ENCODE results near the gene BABAM1. TPM values are rescaled to one million over a fixed set of nuclear protein-coding genes. Genes with fewer than 3 reads are reported as not detected.

Gene BABAM1
- total and polyA plus RNA-seq, 5 donors from 2014 or later = 82.3 to 140 (median 116) TPM

DNA sequence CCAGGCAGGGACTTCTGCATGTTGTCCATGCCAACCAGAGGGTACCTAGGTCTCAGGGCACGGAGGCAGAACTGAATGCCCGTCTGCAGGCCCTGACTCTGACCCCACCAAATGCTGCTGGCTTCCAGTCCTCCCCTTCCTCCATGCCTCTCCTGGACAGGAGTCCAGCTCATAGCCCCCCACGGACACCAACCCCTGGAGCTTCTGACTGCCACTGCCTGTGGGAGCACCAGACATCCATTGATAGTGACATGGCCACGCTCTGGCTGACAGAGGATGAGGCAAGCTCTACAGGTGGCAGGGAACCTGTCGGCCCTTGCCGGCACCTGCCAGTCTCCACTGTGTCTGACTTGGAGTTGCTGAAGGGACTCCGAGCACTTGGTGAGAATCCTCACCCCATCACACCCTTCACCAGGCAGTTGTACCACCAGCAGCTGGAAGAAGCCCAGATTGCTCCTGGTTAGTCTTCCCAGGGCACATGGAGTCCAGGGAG, 16.3 kb downstream of the BABAM1 start:
- Histone ChIP-seq H3K9me3 (ENCODE audit: control insufficient read depth in 2 of 2, low read length in 2 of 2) (no peaks in the 10 kb centered on the region), H3K36me3 (ENCODE audit: control insufficient read depth, insufficient read depth, low read length) (peaks cover 4% of the 10 kb centered on the region), H3K27me3 (ENCODE audit: control insufficient read depth, insufficient read depth, low read length) (no peaks in the 10 kb centered on the region), H3K4me1 (ENCODE audit: control insufficient read depth, insufficient read depth, low read length, poor library complexity, severe bottlenecking) (peaks cover 15% of the 10 kb centered on the region), H3K27ac (ENCODE audit: insufficient read depth, low read length, poor library complexity, severe bottlenecking) (no peak overlapping the region), H3K4me3 (ENCODE audit: low read depth, low read length) (no peak overlapping the region)
- no peaks in the 10 kb centered on the region for H3K9me3 Mint-ChIP-seq
- ATAC-seq (ENCODE audit: low read depth in 2 of 2) (no peak), DNase-seq (no peak)
- H3K4me3 Mint-ChIP-seq = no peak overlapping the region
- H3K4me1 Mint-ChIP-seq = peaks cover 0 to 11% (median 2%) of the 10 kb centered on the region in 4 donors
- H3K27ac Mint-ChIP-seq = no peak overlapping the region
- H3K27me3 Mint-ChIP-seq = peaks cover 5% of the 10 kb centered on the region
- H3K36me3 Mint-ChIP-seq = peaks cover 2% of the 10 kb centered on the region

DNA sequence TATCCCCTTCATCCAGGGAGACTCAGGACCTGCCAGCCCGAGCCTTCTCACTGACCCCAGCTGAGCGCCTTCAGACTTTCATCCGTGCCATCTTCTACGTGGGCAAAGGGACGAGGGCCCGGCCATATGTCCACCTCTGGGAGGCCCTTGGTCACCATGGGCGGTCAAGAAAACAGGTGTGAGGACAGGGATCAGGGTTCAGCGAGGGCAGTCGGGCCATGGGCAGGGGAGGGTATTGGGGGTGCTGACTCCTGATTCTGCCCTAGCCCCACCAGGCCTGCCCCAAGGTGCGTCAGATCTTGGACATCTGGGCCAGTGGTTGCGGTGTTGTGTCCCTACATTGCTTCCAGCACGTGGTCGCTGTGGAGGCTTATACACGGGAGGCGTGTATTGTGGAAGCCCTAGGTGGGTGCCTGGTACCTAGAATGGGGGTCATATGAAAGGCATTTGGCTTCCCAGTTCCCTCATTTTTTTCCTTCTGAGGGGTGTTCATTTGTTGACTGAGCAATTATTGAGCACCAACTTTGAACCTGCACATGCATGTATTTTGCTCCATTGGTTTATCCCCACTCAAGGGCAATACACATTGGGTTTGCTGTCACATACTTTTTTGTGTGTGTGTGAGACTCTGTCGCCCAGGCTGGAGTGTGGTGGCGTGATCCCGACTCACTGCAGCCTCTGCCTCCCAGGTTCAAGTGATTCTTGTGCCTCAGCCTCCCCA, 18.3 kb downstream of the BABAM1 start:
- H3K4me3 Mint-ChIP-seq = no peak overlapping the region

GRCh38 chr19:17286263-17286662, 19.0 kb downstream of the BABAM1 start:
- no peak overlapping the region for H3K27ac ChIP-seq (ENCODE audit: insufficient read depth, low read length, poor library complexity, severe bottlenecking)
- Mint-ChIP-seq H3K4me1 (peaks cover 0 to 9% (median 2%) of the 10 kb centered on the region in 4 donors), H3K9me3 (peaks cover 0 to 1% (median 0%) of the 10 kb centered on the region in 7 donors), H3K27me3 (peaks cover 11% of the 10 kb centered on the region), H3K36me3 (no peaks in the 10 kb centered on the region), H3K27ac (no peak overlapping the region), H3K4me3 (no peak overlapping the region)
- DNase-seq = no peak
- H3K4me1 ChIP-seq (ENCODE audit: control insufficient read depth, insufficient read depth, low read length, poor library complexity, severe bottlenecking) = peaks cover 14% of the 10 kb centered on the region
- no peak for ATAC-seq (ENCODE audit: low read depth in 2 of 2)
- no peaks in the 10 kb centered on the region for H3K36me3 ChIP-seq (ENCODE audit: control insufficient read depth, insufficient read depth, low read length)
- H3K4me3 ChIP-seq (ENCODE audit: low read depth, low read length) = no peak overlapping the region
- H3K27me3 ChIP-seq (ENCODE audit: control insufficient read depth, insufficient read depth, low read length) = no peaks in the 10 kb centered on the region
- H3K9me3 ChIP-seq (ENCODE audit: control insufficient read depth in 2 of 2, low read length in 2 of 2) = no peaks in the 10 kb centered on the region

More for the DNA sequence above, 18.3 kb downstream of the BABAM1 start:
- Mint-ChIP-seq H3K27ac (no peak overlapping the region), H3K9me3 (peaks cover 0 to 1% (median 0%) of the 10 kb centered on the region in 7 donors), H3K4me1 (peaks cover 0 to 11% (median 2%) of the 10 kb centered on the region in 4 donors), H3K27me3 (peaks cover 11% of the 10 kb centered on the region), H3K36me3 (no peaks in the 10 kb centered on the region)
- ATAC-seq (ENCODE audit: low read depth in 2 of 2) (no peak), DNase-seq (no peak)
- no peaks in the 10 kb centered on the region for H3K27me3 ChIP-seq (ENCODE audit: control insufficient read depth, insufficient read depth, low read length)
- H3K36me3 ChIP-seq (ENCODE audit: control insufficient read depth, insufficient read depth, low read length) = no peaks in the 10 kb centered on the region
- H3K27ac ChIP-seq (ENCODE audit: insufficient read depth, low read length, poor library complexity, severe bottlenecking) = no peak overlapping the region
- H3K4me1 ChIP-seq (ENCODE audit: control insufficient read depth, insufficient read depth, low read length, poor library complexity, severe bottlenecking) = peaks cover 15% of the 10 kb centered on the region
- H3K4me3 ChIP-seq (ENCODE audit: low read depth, low read length) = no peak overlapping the region
- no peaks in the 10 kb centered on the region for H3K9me3 ChIP-seq (ENCODE audit: control insufficient read depth in 2 of 2, low read length in 2 of 2)

DNA sequence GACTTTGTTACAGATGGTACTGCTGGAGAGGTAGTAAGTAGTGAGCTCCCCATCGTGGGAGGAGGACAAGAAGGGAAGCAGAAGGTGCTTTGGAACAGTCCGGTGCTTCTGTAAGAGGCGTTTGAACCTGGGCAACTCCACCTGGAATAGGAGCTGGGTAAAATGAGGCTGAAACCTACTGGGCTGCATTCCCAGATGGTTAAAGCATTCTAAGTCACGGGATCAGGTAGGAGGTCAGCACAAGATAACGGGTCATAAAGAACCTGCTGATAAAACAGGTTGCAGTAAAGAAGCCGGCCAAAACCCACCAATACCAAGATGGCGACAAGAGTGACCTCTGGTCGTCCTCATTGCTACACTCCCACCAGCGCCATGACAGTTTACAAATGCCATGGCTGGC, 19.5 kb downstream of the BABAM1 start:
- ATAC-seq (ENCODE audit: low read depth in 2 of 2) = no peak
- no peak overlapping the region for H3K4me3 ChIP-seq (ENCODE audit: low read depth, low read length)
- peaks cover 10% of the 10 kb centered on the region for H3K4me1 ChIP-seq (ENCODE audit: control insufficient read depth, insufficient read depth, low read length, poor library complexity, severe bottlenecking)
- H3K4me1 Mint-ChIP-seq = peaks cover 0 to 6% (median 2%) of the 10 kb centered on the region in 4 donors
- DNase-seq = no peak
- no peaks in the 10 kb centered on the region for H3K36me3 Mint-ChIP-seq
- H3K27me3 ChIP-seq (ENCODE audit: control insufficient read depth, insufficient read depth, low read length) = no peaks in the 10 kb centered on the region
- H3K36me3 ChIP-seq (ENCODE audit: control insufficient read depth, insufficient read depth, low read length) = no peaks in the 10 kb centered on the region
- H3K4me3 Mint-ChIP-seq = no peak overlapping the region
- peaks cover 11% of the 10 kb centered on the region for H3K27me3 Mint-ChIP-seq
- peaks cover 0 to 1% (median 0%) of the 10 kb centered on the region in 7 donors for H3K9me3 Mint-ChIP-seq
- no peak overlapping the region for H3K27ac Mint-ChIP-seq
- H3K9me3 ChIP-seq (ENCODE audit: control insufficient read depth in 2 of 2, low read length in 2 of 2) = no peaks in the 10 kb centered on the region
- no peak overlapping the region for H3K27ac ChIP-seq (ENCODE audit: insufficient read depth, low read length, poor library complexity, severe bottlenecking)

- H3K27me3 Mint-ChIP-seq = peaks cover 11% of the 10 kb centered on the region
- peaks cover 0 to 5% (median 2%) of the 10 kb centered on the region in 4 donors for H3K4me1 Mint-ChIP-seq
- Histone ChIP-seq H3K4me1 (ENCODE audit: control insufficient read depth, insufficient read depth, low read length, poor library complexity, severe bottlenecking) (peaks cover 11% of the 10 kb centered on the region), H3K36me3 (ENCODE audit: control insufficient read depth, insufficient read depth, low read length) (no peaks in the 10 kb centered on the region), H3K27ac (ENCODE audit: insufficient read depth, low read length, poor library complexity, severe bottlenecking) (no peak overlapping the region), H3K27me3 (ENCODE audit: control insufficient read depth, insufficient read depth, low read length) (no peaks in the 10 kb centered on the region), H3K9me3 (ENCODE audit: control insufficient read depth in 2 of 2, low read length in 2 of 2) (no peaks in the 10 kb centered on the region), H3K4me3 (ENCODE audit: low read depth, low read length) (no peak overlapping the region)
- DNase-seq (peak in 1 of 3 donors; percentile 73), ATAC-seq (ENCODE audit: low read depth in 2 of 2) (no peak)
- H3K27ac Mint-ChIP-seq = no peak overlapping the region
- H3K4me3 Mint-ChIP-seq = no peak overlapping the region
- peaks cover 0 to 1% (median 0%) of the 10 kb centered on the region in 7 donors for H3K9me3 Mint-ChIP-seq
- H3K36me3 Mint-ChIP-seq = no peaks in the 10 kb centered on the region
These were observed 22.2 kb downstream of the BABAM1 start for GRCh38 chr19:17289489-17289888.

DNA sequence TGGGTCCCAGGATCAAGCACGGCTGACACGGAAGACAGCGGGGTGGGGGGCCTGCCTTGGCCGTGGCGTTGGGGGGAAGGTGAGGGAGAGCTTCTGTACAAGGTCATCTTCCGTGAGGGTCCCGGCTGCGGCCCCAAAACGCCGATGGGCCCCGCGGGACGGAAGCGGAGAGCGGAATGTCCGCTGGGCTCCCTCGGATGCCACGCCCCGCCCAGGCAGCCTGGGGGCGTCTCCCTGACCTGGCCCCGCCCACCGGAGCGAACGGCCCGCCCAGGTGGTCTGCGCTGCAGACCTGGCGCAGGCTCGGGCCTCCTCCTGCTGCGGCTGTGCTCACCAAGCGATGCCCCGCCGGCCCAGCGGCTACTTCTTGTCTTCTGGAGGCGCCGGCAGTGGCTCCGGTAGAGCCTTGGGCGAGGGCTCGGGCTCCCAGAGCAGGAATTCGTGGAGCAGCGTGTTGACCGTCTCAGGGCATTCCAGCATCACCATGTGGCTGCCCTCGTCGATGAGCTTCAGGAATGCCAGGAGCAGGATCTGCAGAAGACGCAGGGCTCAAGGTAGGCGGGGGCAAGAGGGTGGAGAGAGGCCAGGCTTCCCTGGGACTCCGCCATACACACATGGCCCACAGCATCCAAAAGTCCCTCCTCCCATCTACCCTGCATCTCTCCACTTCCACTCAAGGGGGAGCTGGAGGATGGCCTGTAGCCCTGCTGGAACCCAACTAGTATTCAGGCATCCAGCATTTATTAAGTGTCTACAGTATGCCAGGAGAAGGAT, 25.2 kb downstream of the BABAM1 start:
- Histone ChIP-seq H3K4me1 (ENCODE audit: control insufficient read depth, insufficient read depth, low read length, poor library complexity, severe bottlenecking) (peaks cover 11% of the 10 kb centered on the region), H3K36me3 (ENCODE audit: control insufficient read depth, insufficient read depth, low read length) (no peaks in the 10 kb centered on the region), H3K27me3 (ENCODE audit: control insufficient read depth, insufficient read depth, low read length) (no peaks in the 10 kb centered on the region), H3K4me3 (ENCODE audit: low read depth, low read length) (peak overlapping the region; percentile 66), H3K27ac (ENCODE audit: insufficient read depth, low read length, poor library complexity, severe bottlenecking) (peak overlapping the region; percentile 23), H3K9me3 (ENCODE audit: control insufficient read depth in 2 of 2, low read length in 2 of 2) (no peaks in the 10 kb centered on the region)
- ATAC-seq (ENCODE audit: low read depth in 2 of 2) (peak; percentile 93 to 96), DNase-seq (peak; percentile 75 to 87 (median 79))
- Mint-ChIP-seq H3K27ac (peak overlapping the region in 1 of 3 donors; percentile 59), H3K4me3 (peak overlapping the region; percentile 91 to 95 (median 92)), H3K27me3 (peaks cover 11% of the 10 kb centered on the region), H3K36me3 (no peaks in the 10 kb centered on the region), H3K9me3 (peaks cover 0 to 1% (median 0%) of the 10 kb centered on the region in 7 donors), H3K4me1 (peaks cover 0 to 5% (median 2%) of the 10 kb centered on the region in 4 donors)

DNA sequence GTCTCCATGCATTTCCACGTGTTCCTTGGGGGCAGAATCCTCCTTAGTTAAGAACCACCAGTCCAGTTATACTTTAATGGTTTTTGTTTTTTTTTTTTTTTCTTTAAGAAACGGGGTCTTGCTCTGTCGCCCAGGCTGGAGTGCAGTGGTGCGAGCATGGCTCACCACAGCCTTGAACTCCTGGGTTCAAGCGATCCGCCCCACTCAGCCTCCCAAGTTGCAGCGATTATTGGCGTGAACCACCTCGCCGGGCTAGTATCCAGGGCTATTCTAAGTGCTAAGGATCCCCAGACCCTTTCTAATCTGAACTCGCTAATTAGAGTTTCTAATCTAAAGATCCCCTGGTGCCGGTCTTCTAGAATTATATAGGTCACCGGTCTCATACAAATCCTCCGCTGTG, 26.4 kb downstream of the BABAM1 start:
- H3K27ac ChIP-seq (ENCODE audit: insufficient read depth, low read length, poor library complexity, severe bottlenecking) = no peak overlapping the region
- H3K4me3 Mint-ChIP-seq = peak overlapping the region in 2 of 4 donors; percentile 47 to 85
- H3K27me3 ChIP-seq (ENCODE audit: control insufficient read depth, insufficient read depth, low read length) = no peaks in the 10 kb centered on the region
- peaks cover 5% of the 10 kb centered on the region for H3K36me3 Mint-ChIP-seq
- no peak overlapping the region for H3K27ac Mint-ChIP-seq
- H3K4me1 Mint-ChIP-seq = peaks cover 0 to 5% (median 2%) of the 10 kb centered on the region in 4 donors
- peaks cover 11% of the 10 kb centered on the region for H3K4me1 ChIP-seq (ENCODE audit: control insufficient read depth, insufficient read depth, low read length, poor library complexity, severe bottlenecking)
- peaks cover 4% of the 10 kb centered on the region for H3K36me3 ChIP-seq (ENCODE audit: control insufficient read depth, insufficient read depth, low read length)
- no peak overlapping the region for H3K4me3 ChIP-seq (ENCODE audit: low read depth, low read length)
- H3K27me3 Mint-ChIP-seq = peaks cover 6% of the 10 kb centered on the region
- H3K9me3 ChIP-seq (ENCODE audit: control insufficient read depth in 2 of 2, low read length in 2 of 2) = no peaks in the 10 kb centered on the region
- no peak for ATAC-seq (ENCODE audit: low read depth in 2 of 2)
- H3K9me3 Mint-ChIP-seq = peaks cover 0 to 1% (median 0%) of the 10 kb centered on the region in 7 donors
- DNase-seq = no peak

All from CD4-positive, CD25-positive, alpha-beta regulatory T cell (primary cell).